AG08396 (cell line): ENCODE measurements around the gene CDH15.
"Not testable (repeated sequence)": the region's sequence is repeated elsewhere in the genome, so short reads cannot be mapped to it uniquely, and the experiment has no call there.

ENCODE experiments used
- DNase-seq: peaks from one replicate; pipeline ENCODE4 v3.0.0; 2012; ENCODE audit warnings: low spot score, mixed read lengths

Gene CDH15

GRCh38 chr16:89237733-89238132 lies 66.2 kb downstream of the CDH15 start:
- no peak for DNase-seq

GRCh38 chr16:89241187-89242007 lies 69.8 kb downstream of the CDH15 start:
- peak; percentile 75 for DNase-seq

GRCh38 chr16:89242795-89243200 lies 71.2 kb downstream of the CDH15 start:
- no peak for DNase-seq

DNA sequence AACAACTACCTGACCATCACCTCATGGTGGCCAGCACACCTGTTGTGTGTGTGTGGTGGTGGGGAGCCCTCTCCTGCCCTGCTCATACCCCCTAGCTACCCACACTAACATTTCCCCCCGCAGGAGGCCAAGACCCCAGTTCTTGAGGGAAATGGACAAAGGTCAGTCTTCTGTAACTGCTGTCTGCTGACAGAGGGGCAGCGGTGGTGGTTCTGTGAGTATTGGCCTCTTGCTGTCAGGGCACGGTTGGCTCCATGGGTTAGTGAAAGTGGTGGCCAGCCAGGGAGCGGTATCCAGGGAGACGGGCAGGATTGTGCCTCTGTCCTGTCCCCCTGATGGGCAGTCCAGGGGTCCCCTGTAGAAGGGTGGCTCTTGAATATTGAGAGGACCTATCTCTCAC lies 72.1 kb downstream of the CDH15 start:
- no peak for DNase-seq

DNA sequence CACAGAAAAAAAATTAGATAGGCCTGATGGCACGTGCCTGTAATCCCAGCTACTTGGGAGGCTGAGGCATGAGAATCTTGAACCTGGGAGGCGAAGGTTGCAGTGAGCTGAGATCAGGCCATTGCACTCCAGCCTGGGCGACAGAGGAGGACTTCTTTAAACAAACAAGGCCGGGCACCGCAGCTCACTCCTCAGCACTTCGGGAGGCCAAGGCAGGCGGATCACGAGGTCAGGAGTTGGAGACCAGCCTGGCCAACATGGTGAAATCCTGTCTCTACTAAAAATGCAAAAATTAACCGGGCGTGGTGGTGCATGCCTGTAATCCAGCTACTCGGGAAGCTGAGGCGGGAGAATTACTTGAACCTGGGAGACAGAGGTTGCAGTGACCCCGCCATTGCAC lies 72.7 kb downstream of the CDH15 start:
- not testable (repeated sequence) for DNase-seq

DNA sequence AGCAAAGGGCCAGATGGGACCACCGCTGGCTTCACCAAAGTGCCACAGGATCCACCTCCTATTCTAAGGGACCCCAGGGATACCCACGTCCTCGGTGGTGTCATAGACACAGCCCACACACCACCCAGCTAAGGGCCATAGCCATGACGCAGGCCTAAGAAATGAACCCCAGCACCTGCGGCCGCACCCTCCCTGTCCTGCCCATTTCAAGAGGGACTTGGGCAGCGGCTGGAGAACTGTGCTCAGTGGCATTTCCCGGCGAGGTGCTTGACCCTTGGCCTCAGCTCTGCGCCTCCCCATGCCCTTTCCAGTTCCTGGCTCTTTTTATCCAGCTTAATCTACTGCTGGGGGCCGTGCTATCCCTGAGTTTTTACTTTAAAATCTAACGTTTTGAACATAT lies 73.2 kb downstream of the CDH15 start:
- no peak for DNase-seq
